ENCODE data around the gene FOXP4.

- no peak for TF ChIP-seq TAF1 (IDR thresholded peaks at IDR 0.05; ENCODE audit: borderline replicate concordance, low read depth, low read length)
- no peak for TF ChIP-seq POLR2AphosphoS5 (IDR thresholded peaks at IDR 0.05; ENCODE audit: low read depth, low read length)
- no peak for TF ChIP-seq POLR2A (IDR thresholded peaks at IDR 0.05; ENCODE audit: low read depth, low read length)
These were observed 19.5 kb downstream of the FOXP4 start for GRCh38 chr6:41565701-41566100.
